GM12878 (cell line): ENCODE data around the gene HRG. TPM values are rescaled to one million over a fixed set of nuclear protein-coding genes. Genes with fewer than 3 reads are reported as not detected.

Source experiments
- ATAC-seq: fragments of 200-7000 bp; cut with Tn5 transposase; 3 replicates; pipeline ENCODE4 v1.9.1; 2020; ENCODE audit warnings: mild to moderate bottlenecking, moderate library complexity
- BruUV-seq: library from RNA; stranded (reverse); fragments of 400-500 nt; replicated peaks from 2 replicates; lab custom pipeline; 2021; lab: Mats Ljungman, UMichigan
- CTCF ChIA-PET: fragments of 300-600 bp; sonication (Branson Sonifier 250); formaldehyde crosslinking; extraction: SDS; loops from one replicate; lab custom pipeline; 2021; ENCODE audit warnings: inconsistent platforms; lab: Yijun Ruan, JAX
- POLR2A ChIA-PET: fragments of 350-600 bp; formaldehyde crosslinking; extraction: SDS; loops from one replicate; lab custom pipeline; 2021; ENCODE audit warnings: inconsistent platforms; lab: Charles Lee
- RAD21 ChIA-PET: fragments of 300-600 bp; sonication (Branson Sonifier 250); formaldehyde crosslinking; loops from one replicate; lab custom pipeline; 2023; ENCODE audit warnings: antibody characterized with exemption; ENCODE audit not compliant: unreplicated experiment; lab: Charles Lee
- SMC1A ChIA-PET: fragments of 300-600 bp; sonication (Branson Sonifier 250); formaldehyde crosslinking; loops from one replicate; lab custom pipeline; 2023; ENCODE audit not compliant: unreplicated experiment, uncharacterized antibody; lab: Charles Lee
- DNase-seq: peaks from one replicate; pipeline ENCODE4 v3.0.0-alpha.2; 2011; ENCODE audit warnings: low read depth, low spot score
- FAIRE-seq: peaks from 3 replicates; lab custom pipeline; 2011; peaks lifted over from hg19 to GRCh38; lab: Jason Lieb, UNC
- H2AFZ ChIP-seq: 2 replicates; pipeline ENCODE4 v1.6.0; 2011; ENCODE audit warnings: low read depth, low read length, control low read depth; ENCODE audit not compliant: control insufficient read depth
- H3K27ac ChIP-seq: 2 replicates; pipeline ENCODE4 v1.5.1; 2011; ENCODE audit warnings: control low read depth; ENCODE audit not compliant: control insufficient read depth, insufficient read depth
- H3K27me3 ChIP-seq, 2 experiments: replicated peaks in 1 of 2; 2 replicates each; pipeline versions ENCODE4 v1.6.0 to v1.6.1; 2011; ENCODE audit warnings: low read length in 1 of 2; ENCODE audit not compliant: control insufficient read depth in 2 of 2, insufficient read depth in 2 of 2
- H3K36me3 ChIP-seq, 2 experiments: 2 replicates each; pipeline ENCODE4 v1.5.1; 2011; ENCODE audit warnings: low read length in 1 of 2; ENCODE audit not compliant: control insufficient read depth in 2 of 2, insufficient read depth in 2 of 2
- H3K4me1 ChIP-seq: 2 replicates; pipeline ENCODE4 v1.6.1; 2011; ENCODE audit warnings: mild to moderate bottlenecking, low read length, moderate library complexity, mixed read lengths; ENCODE audit not compliant: control insufficient read depth, insufficient read depth
- H3K4me2 ChIP-seq: 2 replicates; pipeline ENCODE4 v1.6.0; 2011; ENCODE audit warnings: control low read depth; ENCODE audit not compliant: control insufficient read depth, insufficient read depth
- H3K4me3 ChIP-seq: fragments of 200-600 bp; sonication (generic); 2 replicates; pipeline ENCODE4 v1.5.1; 2016
- H3K79me2 ChIP-seq: 2 replicates; pipeline ENCODE4 v1.6.0; 2011; ENCODE audit warnings: low read length; ENCODE audit not compliant: control insufficient read depth, insufficient read depth
- H3K9ac ChIP-seq: 2 replicates; pipeline ENCODE4 v1.8.0; 2011; ENCODE audit warnings: low read length, control low read depth, mixed read lengths; ENCODE audit not compliant: control insufficient read depth, insufficient read depth
- H3K9me3 ChIP-seq: replicated peaks from 3 replicates; pipeline ENCODE4 v1.5.1; 2011; ENCODE audit warnings: mild to moderate bottlenecking, low read length; ENCODE audit not compliant: control insufficient read depth, insufficient read depth
- H4K20me1 ChIP-seq: 2 replicates; pipeline ENCODE4 v1.6.0; 2011; ENCODE audit not compliant: control insufficient read depth, insufficient read depth
- CBX3 ChIP-seq: fragments of 200-600 bp; sonication (generic); IDR thresholded peaks from 2 replicates; pipeline ENCODE4 v1.6.1; 2016; ENCODE audit warnings: low read depth, borderline replicate concordance
- DPF2 ChIP-seq: fragments of 450-650 bp; IDR thresholded peaks from 2 replicates; pipeline ENCODE4 v1.6.1; 2017; ENCODE audit warnings: mild to moderate bottlenecking
- EED ChIP-seq: sonication (generic); IDR thresholded peaks from 2 replicates; pipeline ENCODE4 v1.6.1; 2016; ENCODE audit warnings: antibody characterized with exemption, low read depth
- POU2F2 ChIP-seq: IDR thresholded peaks from 3 replicates; pipeline ENCODE4 v1.6.1; 2011; ENCODE audit warnings: low read depth, mild to moderate bottlenecking, low read length, borderline replicate concordance
- RB1 ChIP-seq: fragments of 450-650 bp; formaldehyde crosslinking; IDR thresholded peaks from 2 replicates; pipeline ENCODE4 v1.6.1; 2017; ENCODE audit warnings: mild to moderate bottlenecking, borderline replicate concordance
- RELB ChIP-seq: fragments of 450-650 bp; IDR thresholded peaks from 2 replicates; pipeline ENCODE4 v1.6.1; 2017; ENCODE audit warnings: low read depth, mild to moderate bottlenecking, moderate library complexity
- ZNF24 ChIP-seq: fragments of 450-650 bp; IDR thresholded peaks from 2 replicates; pipeline ENCODE4 v1.6.1; 2017; ENCODE audit warnings: antibody characterized with exemption, mild to moderate bottlenecking
- WGBS: methylation state at CpG from one replicate; pipeline ENCODE4 v1.1.6; 2016; ENCODE audit warnings: low lambda C conversion rate; ENCODE audit not compliant: insufficient replicate concordance, insufficient coverage; ENCODE audit errors: missing lambda C conversion rate; 5-methylcytosine and 5-hydroxymethylcytosine counted together
- in situ Hi-C: fragments of 300-500 bp; cut with MboI; formaldehyde crosslinking; loops from 9 replicates; pipeline ENCODE4 v1.14.3; 2018; ENCODE audit warnings: mixed read lengths
- intact Hi-C: fragments of 100-400 bp; cut with micrococcal nuclease; formaldehyde crosslinking; loops from one replicate; pipeline ENCODE4 v1.14.2; 2022; ENCODE audit not compliant: unreplicated experiment
- polyA plus RNA-seq, 11 experiments: library from polyadenylated mRNA; depleted of rRNA in 4 of 11; unstranded in 6 of 11; stranded (reverse) in 5 of 11; fragments of >200 nt; fragmentation: Nextera tagmentation in 4 of 11; fragmentation: Illumina TruSeq in 1 of 11; extraction: Ambion mirVana in 4 of 11; extraction: Trizol in 1 of 11; gene quantifications; 1 replicate in 1 of 11; 2 replicates in 10 of 11; pipeline versions ENCODE4 v1.2.1 to v1.2.3, GENCODE V29; 2011 to 2016; ENCODE audit warnings: inconsistent platforms in 2 of 11, missing spikeins in 2 of 11, low read depth in 1 of 11
- total RNA-seq, 4 experiments: library from RNA; depleted of rRNA in 3 of 4; stranded (reverse); fragments of >200 nt in 3 of 4; fragmentation: Illumina TruSeq in 1 of 4; extraction: Trizol in 1 of 4; gene quantifications; 2 replicates each; pipeline versions ENCODE4 v1.2.1 to v1.2.3, GENCODE V29; 2013 to 2021

Gene HRG
- total and polyA plus RNA-seq, 10 of the 15 experiments (the other 5 are each of a cell fraction or from before 2014, with no cell fraction given): 0.21 TPM; not detected in 9

- TF ChIP-seq RELB: no peak
- no peak for TF ChIP-seq CBX3
- no peak for TF ChIP-seq RB1
- TF ChIP-seq EED: no peak
Measured at GRCh38 chr3:186713499-186713898, 47.7 kb downstream of the HRG start (continued).

- in situ Hi-C loops: no loop called here
- RAD21 ChIA-PET: no interaction called here
- TF ChIP-seq ZNF24 (no peak), DPF2 (no peak), POU2F2 (no peak)
- TF ChIP-seq, all 136 proteins: peak for 0
- Histone ChIP-seq H3K27ac (no peak within 1 kb of the TSS), H3K9me3 (no peaks in the 10 kb centered on the region), H3K9ac (no peak within 1 kb of the TSS), H3K27me3 (peaks cover 0 to 4% of the 10 kb centered on the region in 2 experiments; a peak in 2 of 4 replicates), H3K4me2 (no peak within 1 kb of the TSS), H3K36me3 (no peaks in the 10 kb centered on the region), H3K4me3 (no peak within 1 kb of the TSS), H4K20me1 (no peaks in the 10 kb centered on the region), H3K79me2 (no peaks in the 10 kb centered on the region), H2AFZ (no peak within 1 kb of the TSS), H3K4me1 (no peaks in the 10 kb centered on the region)
- intact Hi-C loops: no loop called here
- DNase-seq: no peak
- 27% methylated on average over 3 of the region's 3 CpGs for WGBS
- ChIA-PET SMC1A (no interaction called here), POLR2A (no interaction called here), CTCF (no interaction called here)
- no TSS peak for BruUV-seq
- no peak for FAIRE-seq
- no peak for ATAC-seq
Measured at GRCh38 chr3:186717039-186717457, 51.2 kb downstream of the HRG start, which contains the start of gene KNG1. Gene KNG1 (plus strand): TSS chr3:186717359. CDS start chr3:186717543, 184 bp downstream.
